AG09309 (cell line): ENCODE data around the gene FOXP1.

ENCODE experiments used
- DNase-seq: peaks from one replicate; pipeline ENCODE4 v3.0.0-alpha.2; 2010; ENCODE audit warnings: low read depth
- H3K4me3 ChIP-seq: 2 replicates; pipeline ENCODE4 v1.5.1; 2011; ENCODE audit warnings: mild to moderate bottlenecking, low read depth, low read length, moderate library complexity; ENCODE audit not compliant: control insufficient read depth
- CTCF ChIP-seq: IDR thresholded peaks from 2 replicates; pipeline ENCODE4 v1.5.1; 2011; ENCODE audit warnings: mild to moderate bottlenecking, low read depth, low read length, inconsistent platforms; ENCODE audit not compliant: insufficient read depth, control insufficient read depth; ENCODE audit errors: missing control alignments

The FOXP1 gene

DNA sequence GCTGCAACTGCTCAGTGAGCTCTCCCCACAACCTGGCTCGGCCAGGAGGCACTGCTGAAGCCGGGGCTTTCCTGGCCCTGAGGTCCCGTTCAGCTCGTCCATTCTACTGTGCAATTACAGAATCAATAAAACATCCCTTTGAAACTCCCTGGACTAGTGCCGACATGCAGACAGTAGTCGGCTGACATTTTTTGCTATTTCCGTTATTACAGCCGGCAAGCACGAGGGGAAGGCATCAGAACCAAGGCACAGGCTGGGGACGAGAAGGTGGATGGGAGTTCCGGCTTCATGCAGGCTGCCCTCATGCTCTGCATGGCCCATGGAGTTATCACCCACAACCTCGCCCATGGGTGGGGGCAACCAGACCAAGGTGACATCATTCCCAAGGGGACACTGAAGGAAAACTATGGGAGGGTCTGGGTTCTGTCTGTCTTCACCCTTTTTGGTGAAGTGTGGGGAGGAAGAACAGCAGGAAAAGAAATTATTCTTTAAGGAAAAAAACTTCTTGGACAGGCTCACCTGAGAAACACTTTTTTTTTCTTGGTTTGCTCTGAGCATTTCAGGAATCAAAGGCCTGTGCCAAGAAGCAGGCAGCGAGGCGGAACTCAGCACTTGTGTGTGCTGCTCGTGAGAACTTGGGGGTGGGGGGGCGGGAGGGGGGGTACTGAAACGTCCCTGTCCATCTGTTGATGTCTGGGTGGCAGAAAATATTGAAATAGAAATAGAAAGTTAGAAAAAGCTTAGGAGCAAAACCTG, 154.5 kb downstream of the FOXP1 start:
- H3K4me3 ChIP-seq, result no peak overlapping the region
- no peak for TF ChIP-seq CTCF
- no peak for DNase-seq

GRCh38 chr3:71425491-71426071, 157.9 kb downstream of the FOXP1 start:
- TF ChIP-seq CTCF, result no peak
- peak; percentile 95 for DNase-seq
- H3K4me3 ChIP-seq, result no peak overlapping the region

- DNase-seq, result no peak
- no peak for TF ChIP-seq CTCF
- no peak overlapping the region for H3K4me3 ChIP-seq
Measured at GRCh38 chr3:71423151-71423906, 160.2 kb downstream of the FOXP1 start.

GRCh38 chr3:71421820-71422566, 161.5 kb downstream of the FOXP1 start:
- no peak overlapping the region for H3K4me3 ChIP-seq
- no peak for DNase-seq
- TF ChIP-seq CTCF, result no peak

- no peak for DNase-seq
- H3K4me3 ChIP-seq, result no peak overlapping the region
- TF ChIP-seq CTCF, result no peak
Measured at GRCh38 chr3:71421475-71421819, 162.1 kb downstream of the FOXP1 start.

DNA sequence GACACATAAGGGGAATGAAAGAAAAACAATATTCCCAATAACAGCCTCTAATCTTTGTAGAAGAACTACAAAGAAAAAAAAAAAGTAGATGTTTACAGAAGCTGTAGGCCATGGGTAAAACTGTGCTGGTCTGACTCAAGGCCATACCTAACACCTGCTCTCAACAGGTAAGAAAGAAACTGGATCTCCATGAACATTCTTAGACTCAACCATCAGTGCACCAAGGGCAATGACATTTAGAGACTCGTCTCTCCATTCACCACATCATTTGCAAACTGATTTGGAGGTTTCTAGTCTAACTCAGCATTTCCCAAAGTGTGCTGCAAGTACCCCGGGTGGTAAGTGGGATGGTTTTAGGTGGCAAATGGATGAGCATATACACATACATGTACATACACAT, 164.2 kb downstream of the FOXP1 start:
- H3K4me3 ChIP-seq, result no peak overlapping the region
- no peak for DNase-seq
- TF ChIP-seq CTCF, result no peak
